GM12875 (cell line): Measurements from ENCODE around the gene EEF1A2.
A peak's percentile ranks its signal among the peaks of the same experiment; 100 is the strongest.

Experiments used
- H3K4me3 ChIP-seq: one replicate; pipeline ENCODE4 v1.5.1; 2011; ENCODE audit warnings: low read depth, low read length, control low read depth
- CTCF ChIP-seq: IDR thresholded peaks from 2 replicates; pipeline ENCODE4 v1.5.1; 2011; ENCODE audit warnings: low read depth, mild to moderate bottlenecking, control low read depth, inconsistent platforms, low read length, moderate library complexity, borderline replicate concordance; ENCODE audit not compliant: insufficient read depth

EEF1A2 gene

DNA sequence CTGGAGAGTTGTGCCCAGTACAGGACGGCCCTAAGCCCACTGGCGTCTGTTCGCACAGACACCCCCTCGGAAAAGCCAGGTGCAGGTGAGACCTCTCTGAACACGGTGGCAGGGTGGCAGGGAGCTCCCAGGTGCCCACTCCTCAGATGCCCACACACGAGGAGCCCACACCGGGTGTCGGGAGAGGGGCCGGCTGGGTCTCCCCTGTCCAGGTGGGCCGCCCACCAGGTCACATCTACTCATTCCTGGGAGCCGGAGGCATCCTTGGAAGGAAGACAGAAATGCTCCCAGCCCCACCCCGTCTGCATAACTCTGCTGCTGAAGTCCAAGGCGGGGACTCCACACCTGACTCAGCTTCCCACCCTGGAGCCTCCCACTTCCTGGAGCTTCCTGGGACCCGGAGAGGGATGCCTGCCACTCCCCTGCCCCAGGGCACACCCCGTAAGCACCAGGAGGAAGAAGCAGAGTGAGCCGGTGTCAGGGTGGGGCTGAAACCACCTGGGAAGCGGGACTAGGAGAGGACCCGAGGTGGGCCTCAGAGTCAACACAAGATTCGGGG lies 46.2 kb upstream of the EEF1A2 start:
- H3K4me3 ChIP-seq = no peak overlapping the region
- TF ChIP-seq CTCF = no peak

DNA sequence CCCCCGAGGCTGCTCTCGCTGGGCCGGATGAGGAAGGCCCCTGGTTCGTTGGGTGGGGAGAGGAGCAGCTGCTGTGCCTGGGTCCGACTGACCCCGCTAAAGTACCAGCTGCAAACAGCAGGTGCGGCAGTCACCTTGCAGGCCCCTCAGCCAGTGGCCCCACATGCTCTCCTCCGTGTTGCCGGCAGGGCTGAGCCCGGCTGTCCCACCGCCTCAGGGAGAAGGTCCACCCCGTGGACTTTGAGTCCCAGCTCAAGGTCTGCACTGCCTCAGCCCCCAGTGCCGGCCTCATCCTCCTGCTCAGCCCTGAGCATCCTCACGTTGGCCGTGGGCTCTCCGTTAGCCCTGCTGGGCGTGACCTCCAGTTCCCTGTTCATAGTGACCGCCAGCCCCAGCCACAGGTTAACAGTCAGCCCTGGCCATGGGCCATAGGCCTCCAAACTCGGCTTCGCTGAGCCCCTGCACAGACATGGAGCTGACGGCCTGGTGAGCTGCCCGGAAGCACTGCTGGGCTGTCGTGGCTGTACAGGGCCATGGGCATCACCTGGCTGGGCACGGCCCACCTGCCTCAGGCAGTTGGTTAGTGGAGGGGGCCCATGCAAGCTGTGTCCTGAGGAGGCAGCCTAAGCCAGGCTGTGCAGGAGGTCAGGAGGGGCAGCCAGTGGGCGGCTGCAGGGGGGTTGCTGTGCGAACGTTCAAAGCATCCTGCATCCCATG lies 45.5 kb upstream of the EEF1A2 start:
- no peak overlapping the region for H3K4me3 ChIP-seq
- no peak for TF ChIP-seq CTCF

DNA sequence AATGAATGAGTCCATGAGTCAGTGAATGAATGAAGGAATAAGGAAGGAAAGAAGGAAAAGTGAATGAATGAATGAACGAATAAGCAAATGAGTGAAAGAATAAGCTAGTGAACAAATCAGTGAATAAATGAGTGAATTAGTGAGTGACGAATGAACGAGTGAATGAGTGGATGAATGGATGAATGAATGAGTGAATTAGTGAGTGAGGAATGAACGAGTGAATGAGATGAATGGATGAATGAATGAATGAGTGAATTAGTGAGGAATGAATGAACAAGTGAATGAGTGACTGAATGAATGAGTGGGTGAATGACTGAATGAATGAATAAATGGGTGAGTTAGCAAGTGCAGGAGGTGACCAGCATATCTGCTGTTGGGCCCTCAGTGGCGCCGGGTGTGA lies 44.9 kb upstream of the EEF1A2 start:
- TF ChIP-seq CTCF = no peak
- H3K4me3 ChIP-seq = no peak overlapping the region

- no peak for TF ChIP-seq CTCF
- no peak overlapping the region for H3K4me3 ChIP-seq
These were observed 44.2 kb upstream of the EEF1A2 start for GRCh38 chr20:63543131-63543530.

- TF ChIP-seq CTCF = no peak
- H3K4me3 ChIP-seq = peak overlapping the region; percentile 30
These were observed 43.8 kb upstream of the EEF1A2 start for GRCh38 chr20:63542696-63543095.

DNA sequence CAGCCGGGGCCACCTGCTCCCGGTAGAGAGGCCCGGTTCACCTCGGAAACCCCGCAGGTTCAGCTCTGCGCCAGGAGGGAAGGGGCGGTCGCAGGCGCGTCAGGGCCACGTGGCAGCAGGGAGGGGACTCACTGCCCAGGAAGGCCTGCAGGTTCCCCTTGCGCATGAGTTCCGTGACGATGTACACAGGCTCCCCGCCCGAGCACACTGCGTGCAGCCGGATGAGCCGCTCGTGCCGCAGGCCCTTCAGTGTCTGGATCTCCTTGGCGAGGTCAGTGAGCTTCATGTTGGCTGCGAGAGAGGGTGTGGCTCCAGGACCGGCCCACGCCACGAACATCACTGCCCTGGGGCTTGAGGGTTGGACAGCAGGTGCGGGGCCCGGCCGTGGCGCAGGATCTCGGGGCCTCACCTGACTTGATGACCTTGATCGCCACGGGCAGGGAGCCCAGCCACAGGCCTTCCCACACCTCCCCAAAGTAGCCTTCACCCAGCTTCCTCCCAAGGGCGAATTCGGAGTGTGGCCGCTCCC lies 43.2 kb upstream of the EEF1A2 start:
- TF ChIP-seq CTCF = no peak
- H3K4me3 ChIP-seq = peak overlapping the region; percentile 30

DNA sequence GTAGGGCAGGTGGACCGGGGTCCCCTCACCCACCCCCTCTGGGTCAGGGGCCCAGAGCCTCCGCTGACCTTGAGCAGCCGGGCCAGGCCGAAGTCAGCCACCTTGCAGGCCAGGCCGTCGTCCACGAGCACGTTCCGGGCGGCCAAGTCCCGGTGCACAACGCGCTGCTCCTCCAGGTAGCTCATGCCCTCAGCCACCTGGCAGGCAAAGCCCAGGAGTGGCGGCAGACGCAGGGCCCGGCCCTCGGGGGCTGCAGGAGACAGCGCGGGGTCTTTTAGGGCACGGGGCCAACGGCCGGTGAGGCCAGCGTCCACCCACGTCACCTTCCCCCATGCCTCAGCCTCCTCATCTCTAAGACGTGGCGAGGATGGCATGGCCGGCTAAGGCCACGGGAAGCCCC lies 42.5 kb upstream of the EEF1A2 start:
- H3K4me3 ChIP-seq = no peak overlapping the region
- TF ChIP-seq CTCF = no peak
